Stimulated activated CD4-positive, alpha-beta T cell treated with anti-CD3 and anti-CD28 coated beads, Interleukin-2, amount 100 ng/mL, for 48 hours (primary cell): ENCODE measurements around the gene DNAAF1.
"Not testable (repeated sequence)": the region's sequence is repeated elsewhere in the genome, so short reads cannot be mapped to it uniquely, and the experiment has no call there.

Experiments
- DNase-seq, 2 donors: peaks; one replicate each; pipeline ENCODE4 v3.0.0-alpha.2; 2020

DNAAF1 gene

GRCh38 chr16:84214451-84215066 is 69.5 kb downstream of the DNAAF1 start:
- no peak for DNase-seq

- no peak for DNase-seq
Measured at GRCh38 chr16:84215531-84215930, 70.4 kb downstream of the DNAAF1 start.

DNA sequence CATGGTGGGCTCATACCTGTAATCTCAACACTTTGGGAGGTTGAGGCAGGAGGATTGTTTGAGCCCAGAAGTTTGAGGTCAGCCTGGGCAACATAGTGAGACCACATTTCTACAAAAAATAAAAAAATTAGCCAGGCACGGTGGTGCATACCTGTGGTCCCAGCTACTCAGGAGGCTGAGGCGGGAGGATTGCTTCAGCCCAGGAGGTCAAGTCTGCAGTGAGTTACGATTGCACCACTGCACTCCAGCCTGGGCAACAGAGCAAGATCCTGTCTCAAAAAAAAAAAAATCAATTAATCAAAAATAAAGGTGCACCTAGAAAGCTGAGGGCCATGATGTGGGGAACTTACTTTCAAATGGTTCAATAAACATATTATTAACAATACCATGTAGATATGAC is 71.0 kb downstream of the DNAAF1 start:
- not testable (repeated sequence) for DNase-seq

DNA sequence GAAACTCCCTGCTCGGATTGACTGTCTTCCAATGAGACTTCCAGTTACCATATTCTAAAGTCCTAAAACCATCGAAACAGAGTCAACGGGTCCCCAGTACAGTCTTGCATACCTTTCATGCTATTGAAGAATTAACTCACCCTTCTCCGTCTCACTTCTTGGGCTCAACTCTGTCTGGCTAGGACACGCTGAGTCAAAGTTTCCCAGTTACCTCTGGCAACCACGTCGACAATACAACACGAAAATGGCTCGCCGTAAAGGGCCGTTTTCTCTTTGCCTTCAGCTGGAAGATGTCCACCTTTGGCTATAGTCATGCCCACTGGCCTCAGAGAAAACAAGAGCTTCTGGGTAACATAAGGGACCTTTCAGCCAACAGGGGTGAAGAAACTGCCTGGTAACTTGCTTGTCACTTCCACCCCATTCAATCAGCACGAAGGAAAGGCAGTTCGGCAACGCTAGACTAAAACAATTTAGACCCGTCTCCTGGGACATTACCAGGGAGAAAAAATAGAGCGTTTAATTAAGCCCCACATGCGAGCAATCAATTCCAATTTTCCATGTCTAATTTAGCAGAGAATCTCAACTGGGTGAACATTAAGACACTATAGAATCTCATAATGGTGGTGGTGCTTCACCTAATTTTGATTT is 73.2 kb downstream of the DNAAF1 start:
- no peak for DNase-seq

- DNase-seq, result no peak
Measured at GRCh38 chr16:84218956-84219355, 73.8 kb downstream of the DNAAF1 start.

- no peak for DNase-seq
Measured at GRCh38 chr16:84220851-84221250, 75.7 kb downstream of the DNAAF1 start.

DNA sequence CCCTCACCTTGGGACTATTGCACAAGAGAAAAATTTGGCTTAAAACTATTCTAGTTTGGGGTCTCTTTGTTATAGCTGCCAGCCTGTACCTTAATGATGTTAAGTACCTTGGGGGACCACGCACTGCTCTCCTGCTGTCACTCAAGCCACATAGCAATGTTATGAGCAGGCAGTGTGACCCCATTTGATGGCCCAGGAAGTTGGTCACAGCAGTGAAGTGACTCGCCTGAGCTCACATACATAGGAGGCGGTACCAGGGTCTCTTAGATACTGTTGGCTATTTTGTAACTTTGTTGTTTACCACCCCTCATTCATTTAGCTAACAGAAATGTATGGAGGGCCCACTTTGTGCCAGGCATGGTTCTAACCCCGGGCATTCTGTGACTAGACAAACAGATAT is 78.3 kb downstream of the DNAAF1 start:
- no peak for DNase-seq

DNA sequence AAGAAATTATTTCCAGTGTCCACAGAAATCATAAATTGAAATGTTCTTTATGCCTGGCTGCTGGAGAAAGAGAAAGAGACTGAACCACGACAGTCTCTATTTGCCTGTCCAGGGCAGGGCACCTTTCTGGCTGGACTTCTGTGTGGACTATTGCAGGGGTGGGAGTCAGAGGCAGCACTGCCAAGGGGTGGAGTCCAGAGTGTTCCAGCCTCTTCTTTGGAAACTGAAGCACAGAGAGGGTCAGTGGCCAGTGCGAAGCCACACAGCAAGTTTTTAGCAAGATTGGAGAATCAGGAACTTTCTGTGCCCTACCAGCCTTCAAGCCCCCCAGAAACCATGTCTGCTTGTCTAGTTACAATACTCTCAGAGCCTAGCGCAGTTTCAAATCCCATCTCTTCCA is 79.4 kb downstream of the DNAAF1 start:
- no peak for DNase-seq

GRCh38 chr16:84225126-84225525 is 80.0 kb downstream of the DNAAF1 start:
- no peak for DNase-seq

- no peak for DNase-seq
Measured at GRCh38 chr16:84225571-84225970, 80.5 kb downstream of the DNAAF1 start.

GRCh38 chr16:84226026-84226425 is 80.9 kb downstream of the DNAAF1 start:
- DNase-seq, result no peak
